Loucy (cell line): ENCODE data around the gene ADAMTS4.

Source experiments
- EZH2phosphoT487 ChIP-seq: fragments of 200-600 bp; IDR thresholded peaks from 2 replicates; pipeline ENCODE4 v1.6.1; 2018; ENCODE audit warnings: antibody characterized with exemption, mild to moderate bottlenecking, moderate library complexity, borderline replicate concordance
- TF ChIP-seq, protein P1 (sequence below): fragments of 200-600 bp; sonication (generic); conservative IDR thresholded peaks from 2 replicates; pipeline ENCODE4 v1.5.1; 2014; ENCODE audit warnings: mild to moderate bottlenecking, antibody characterized with exemption, low read length

DNA sequence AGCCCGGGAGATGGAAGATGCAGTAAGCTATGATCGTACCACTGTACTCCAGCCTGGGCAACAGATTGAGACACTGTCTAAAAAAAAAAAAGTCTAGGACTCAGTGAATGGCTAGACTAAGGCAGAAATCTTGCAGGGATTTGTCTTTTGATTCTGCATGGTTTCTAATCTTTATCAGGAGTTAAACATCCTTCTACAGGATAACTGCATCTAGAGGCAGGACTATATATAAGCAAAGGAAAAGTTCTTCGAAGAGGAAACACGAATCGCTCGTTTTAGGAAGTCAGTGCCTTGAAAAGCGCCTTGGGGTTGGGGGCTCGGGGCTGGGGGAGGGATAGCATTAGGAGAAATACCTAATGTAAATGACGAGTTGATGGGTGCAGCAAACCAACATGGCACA lies 45.7 kb downstream of the ADAMTS4 start:
- TF ChIP-seq, protein P1, sequence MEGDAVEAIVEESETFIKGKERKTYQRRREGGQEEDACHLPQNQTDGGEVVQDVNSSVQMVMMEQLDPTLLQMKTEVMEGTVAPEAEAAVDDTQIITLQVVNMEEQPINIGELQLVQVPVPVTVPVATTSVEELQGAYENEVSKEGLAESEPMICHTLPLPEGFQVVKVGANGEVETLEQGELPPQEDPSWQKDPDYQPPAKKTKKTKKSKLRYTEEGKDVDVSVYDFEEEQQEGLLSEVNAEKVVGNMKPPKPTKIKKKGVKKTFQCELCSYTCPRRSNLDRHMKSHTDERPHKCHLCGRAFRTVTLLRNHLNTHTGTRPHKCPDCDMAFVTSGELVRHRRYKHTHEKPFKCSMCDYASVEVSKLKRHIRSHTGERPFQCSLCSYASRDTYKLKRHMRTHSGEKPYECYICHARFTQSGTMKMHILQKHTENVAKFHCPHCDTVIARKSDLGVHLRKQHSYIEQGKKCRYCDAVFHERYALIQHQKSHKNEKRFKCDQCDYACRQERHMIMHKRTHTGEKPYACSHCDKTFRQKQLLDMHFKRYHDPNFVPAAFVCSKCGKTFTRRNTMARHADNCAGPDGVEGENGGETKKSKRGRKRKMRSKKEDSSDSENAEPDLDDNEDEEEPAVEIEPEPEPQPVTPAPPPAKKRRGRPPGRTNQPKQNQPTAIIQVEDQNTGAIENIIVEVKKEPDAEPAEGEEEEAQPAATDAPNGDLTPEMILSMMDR, result no peak
- TF ChIP-seq EZH2phosphoT487, result no peak
